Prostate gland (tissue), 2 donors: ENCODE measurements around the gene GDI1. TPM values are rescaled to one million over a fixed set of nuclear protein-coding genes. Genes with fewer than 3 reads are reported as not detected.

Experiments used
- DNase-seq: peaks from one replicate; pipeline ENCODE4 v3.0.0-alpha.2; 2019; ENCODE audit warnings: low spot score
- H3K27ac ChIP-seq, 2 donors: fragments of 200-600 bp; sonication (generic); 2 replicates each; pipeline ENCODE4 v1.5.1; 2017 to 2019
- H3K27me3 ChIP-seq: fragments of 200-600 bp; sonication (generic); replicated peaks from 2 replicates; pipeline ENCODE4 v1.5.1; 2019; ENCODE audit not compliant: insufficient read depth
- H3K36me3 ChIP-seq, 2 donors: fragments of 200-600 bp; sonication (generic); 1 replicate in 1 of 2; 2 replicates in 1 of 2; pipeline versions ENCODE4 v1.5.1 to v1.8.1; 2017 to 2019
- H3K4me1 ChIP-seq: fragments of 200-600 bp; sonication (generic); replicated peaks from 2 replicates; pipeline ENCODE4 v1.5.1; 2019
- H3K4me3 ChIP-seq, 2 donors: fragments of 200-600 bp; sonication (generic); 2 replicates each; pipeline ENCODE4 v1.5.1; 2017 to 2019
- H3K9me3 ChIP-seq: fragments of 200-600 bp; sonication (generic); 2 replicates; pipeline ENCODE4 v1.5.1; 2017
- POLR2A ChIP-seq: fragments of 450-650 bp; IDR thresholded peaks from one replicate; pipeline ENCODE4 v1.6.1; 2016; ENCODE audit warnings: antibody characterized with exemption, mild to moderate bottlenecking
- POLR2AphosphoS5 ChIP-seq: sonication (generic); formaldehyde crosslinking; IDR thresholded peaks from one replicate; pipeline ENCODE4 v1.6.1; 2017; ENCODE audit warnings: antibody characterized with exemption
- WGBS: methylation state at CpG from one replicate; pipeline ENCODE4 v1.1.5; 2018; 5-methylcytosine and 5-hydroxymethylcytosine counted together
- intact Hi-C: fragments of 100-400 bp; cut with DNase I; formaldehyde crosslinking; loops from one replicate; pipeline ENCODE4 v1.14.2; 2022
- total RNA-seq, 2 donors: library from RNA; depleted of rRNA; stranded (reverse); fragments of >200 nt; gene quantifications; one replicate each; pipeline ENCODE4 v1.1.0, GENCODE V29; 2016
- TF ChIP-seq, protein P1 (sequence below), 4 experiments: fragments of 200-600 bp in 2 of 4; fragments of 450-650 bp in 2 of 4; sonication (generic) in 2 of 4; IDR thresholded peaks; 1 replicate in 3 of 4; 2 replicates in 1 of 4; pipeline ENCODE4 v1.5.1; 2016 to 2019; ENCODE audit warnings: antibody characterized with exemption in 4 of 4, mild to moderate bottlenecking in 2 of 4, moderate library complexity in 2 of 4

Gene GDI1
- total RNA-seq, 2 donors from 2014 or later = 52.9 to 148 TPM

DNA sequence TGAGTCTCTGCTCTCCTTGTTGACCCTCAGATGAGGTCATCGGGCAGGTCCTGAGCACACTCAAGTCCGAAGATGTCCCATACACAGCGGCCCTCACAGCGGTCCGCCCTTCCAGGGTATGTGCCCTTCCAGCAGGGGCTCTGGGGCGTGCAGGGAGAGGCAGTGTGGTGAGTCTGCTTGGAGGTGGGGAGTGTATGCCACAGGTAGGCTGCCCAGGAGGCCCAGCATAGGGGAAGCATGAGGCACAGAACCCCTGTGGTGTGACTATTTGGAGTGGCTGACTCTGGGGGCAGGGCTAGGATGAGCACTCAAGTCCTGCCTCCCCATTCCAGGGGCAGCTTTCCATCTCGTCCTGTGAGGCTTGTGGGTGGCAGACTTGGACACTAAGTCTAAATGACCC, 3.3 kb upstream of the GDI1 start:
- WGBS = no CpG with 5 or more reads among the region's 7 CpGs
- no peaks in the 10 kb centered on the region for H3K36me3 ChIP-seq

DNA sequence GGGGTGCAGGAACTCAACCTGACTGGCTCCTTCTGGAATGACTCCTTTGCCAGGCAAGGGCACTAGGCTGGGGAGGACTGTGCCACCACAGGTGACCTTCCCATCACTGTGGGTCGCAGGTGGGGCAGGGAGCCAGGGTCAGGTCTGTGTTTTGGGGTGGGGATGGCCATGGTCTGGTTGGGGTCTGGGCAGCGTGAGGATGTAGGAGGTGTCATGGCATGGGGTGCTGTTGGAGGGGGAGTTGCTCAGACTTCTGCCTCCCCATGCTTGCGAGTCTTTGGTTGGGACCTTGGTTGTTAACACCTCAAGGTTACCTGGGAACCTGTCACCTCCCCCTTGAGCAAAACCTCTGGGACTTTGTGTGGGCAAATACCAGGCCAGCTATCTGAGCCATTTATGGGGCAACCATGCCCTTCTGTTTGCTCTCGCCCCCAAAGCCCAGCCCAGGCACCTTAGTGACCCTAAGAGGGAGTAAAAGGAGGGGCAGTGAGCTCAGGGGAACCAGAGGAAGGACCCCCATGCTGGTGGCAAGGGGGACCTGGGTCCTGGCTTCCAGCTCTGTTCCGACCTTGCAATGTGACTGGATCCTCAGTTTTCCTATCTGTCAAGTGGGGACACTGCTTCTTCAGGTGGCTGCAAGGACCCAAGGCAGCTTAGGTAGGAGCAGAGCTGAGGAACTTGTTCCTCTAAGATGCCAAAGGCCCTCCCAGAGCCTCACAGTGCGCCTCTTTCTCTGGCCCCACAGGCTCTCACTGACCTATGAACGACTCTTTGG, 2.4 kb upstream of the GDI1 start:
- 89% methylated on average over 6 of the region's 7 CpGs for WGBS
- intact Hi-C loops = loop anchor here (5.0 kb wide), 2 partner anchors 32 to 53 kb away; partner anchors contain the start of gene UBL4A

More for the DNA sequence above, 3.3 kb upstream of the GDI1 start:
- Histone ChIP-seq H3K27me3 (no peaks in the 10 kb centered on the region), H3K27ac (no peak overlapping the region), H3K4me1 (no peaks in the 10 kb centered on the region), H3K9me3 (no peaks in the 10 kb centered on the region), H3K4me3 (no peak overlapping the region)
- TF ChIP-seq POLR2AphosphoS5 = no peak
- TF ChIP-seq POLR2A = no peak
- TF ChIP-seq, protein P1, sequence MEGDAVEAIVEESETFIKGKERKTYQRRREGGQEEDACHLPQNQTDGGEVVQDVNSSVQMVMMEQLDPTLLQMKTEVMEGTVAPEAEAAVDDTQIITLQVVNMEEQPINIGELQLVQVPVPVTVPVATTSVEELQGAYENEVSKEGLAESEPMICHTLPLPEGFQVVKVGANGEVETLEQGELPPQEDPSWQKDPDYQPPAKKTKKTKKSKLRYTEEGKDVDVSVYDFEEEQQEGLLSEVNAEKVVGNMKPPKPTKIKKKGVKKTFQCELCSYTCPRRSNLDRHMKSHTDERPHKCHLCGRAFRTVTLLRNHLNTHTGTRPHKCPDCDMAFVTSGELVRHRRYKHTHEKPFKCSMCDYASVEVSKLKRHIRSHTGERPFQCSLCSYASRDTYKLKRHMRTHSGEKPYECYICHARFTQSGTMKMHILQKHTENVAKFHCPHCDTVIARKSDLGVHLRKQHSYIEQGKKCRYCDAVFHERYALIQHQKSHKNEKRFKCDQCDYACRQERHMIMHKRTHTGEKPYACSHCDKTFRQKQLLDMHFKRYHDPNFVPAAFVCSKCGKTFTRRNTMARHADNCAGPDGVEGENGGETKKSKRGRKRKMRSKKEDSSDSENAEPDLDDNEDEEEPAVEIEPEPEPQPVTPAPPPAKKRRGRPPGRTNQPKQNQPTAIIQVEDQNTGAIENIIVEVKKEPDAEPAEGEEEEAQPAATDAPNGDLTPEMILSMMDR (IDR thresholded peaks at IDR 0.05) = no peak
- intact Hi-C loops = no loop called here
- DNase-seq = no peak

DNA sequence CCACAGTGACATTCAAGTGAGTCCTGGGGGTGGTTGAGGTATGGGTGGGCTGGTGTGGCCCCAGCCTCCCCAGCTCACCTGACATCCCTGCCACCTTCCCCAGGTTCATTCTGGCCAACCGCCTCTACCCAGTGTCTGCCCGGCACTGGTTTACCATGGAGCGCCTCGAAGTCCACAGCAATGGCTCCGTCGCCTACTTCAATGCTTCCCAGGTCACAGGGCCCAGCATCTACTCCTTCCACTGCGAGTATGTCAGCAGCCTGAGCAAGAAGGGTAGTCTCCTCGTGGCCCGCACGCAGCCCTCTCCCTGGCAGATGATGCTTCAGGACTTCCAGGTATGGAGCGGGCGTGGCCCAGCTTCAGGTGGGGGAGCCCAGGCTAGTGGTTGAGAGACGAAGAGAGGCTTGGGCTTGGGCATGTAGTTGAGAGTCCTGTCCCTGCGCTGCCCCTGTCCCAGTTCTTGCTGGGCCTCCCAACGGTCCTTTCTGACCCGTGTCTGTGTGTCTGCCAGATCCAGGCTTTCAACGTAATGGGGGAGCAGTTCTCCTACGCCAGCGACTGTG, 1.7 kb upstream of the GDI1 start:
- Histone ChIP-seq H3K27ac (no peak overlapping the region), H3K4me1 (no peaks in the 10 kb centered on the region), H3K9me3 (no peaks in the 10 kb centered on the region), H3K27me3 (no peaks in the 10 kb centered on the region), H3K4me3 (no peak overlapping the region), H3K36me3 (no peaks in the 10 kb centered on the region)
- 91% methylated on average over 18 of the region's 19 CpGs for WGBS
- intact Hi-C loops = loop anchor here (5.0 kb wide), 2 partner anchors 33 to 52 kb away; partner anchors contain the start of gene UBL4A
- no peak for TF ChIP-seq POLR2AphosphoS5
- TF ChIP-seq, protein P1 (IDR thresholded peaks at IDR 0.05) = no peak
- no peak for TF ChIP-seq POLR2A
- no peak for DNase-seq

More for the DNA sequence above, 2.4 kb upstream of the GDI1 start:
- TF ChIP-seq POLR2A (no peak), POLR2AphosphoS5 (no peak)
- TF ChIP-seq, protein P1 (IDR thresholded peaks at IDR 0.05) = no peak
- no peaks in the 10 kb centered on the region for H3K9me3 ChIP-seq
- no peaks in the 10 kb centered on the region for H3K27me3 ChIP-seq
- no peaks in the 10 kb centered on the region for H3K36me3 ChIP-seq
- no peak overlapping the region for H3K27ac ChIP-seq
- DNase-seq = no peak
- H3K4me3 ChIP-seq = no peak overlapping the region
- no peaks in the 10 kb centered on the region for H3K4me1 ChIP-seq

DNA sequence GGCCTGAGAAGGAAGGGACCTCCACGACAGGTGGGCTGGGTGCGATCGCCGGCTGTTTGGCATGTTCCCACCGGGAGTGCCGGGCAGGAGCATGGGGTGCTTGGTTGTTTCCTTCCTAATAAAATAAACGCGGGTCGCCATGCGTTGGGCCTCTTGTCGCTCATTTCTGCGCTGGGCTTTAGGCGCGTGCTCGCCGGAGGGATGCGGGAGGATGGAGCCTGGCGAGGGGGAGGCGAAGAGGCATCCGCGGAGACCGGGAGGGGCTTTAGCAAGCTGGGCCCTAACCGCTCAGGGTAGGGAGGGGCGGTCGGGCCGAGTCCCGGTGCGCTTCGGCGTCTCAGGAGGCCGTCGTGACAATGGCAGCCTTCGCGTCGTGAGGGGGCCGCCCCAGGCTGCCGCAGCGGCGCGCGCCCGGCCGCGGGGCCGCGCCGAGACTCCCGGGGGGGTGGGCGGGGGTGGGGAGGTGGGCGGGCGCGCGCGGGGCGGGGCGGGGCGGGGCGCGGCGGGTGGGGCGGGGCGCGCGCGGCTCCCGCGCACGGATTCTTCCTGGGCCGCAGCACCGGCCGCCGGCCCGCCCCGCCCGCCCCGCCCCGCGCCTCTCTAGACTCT, 476 bp upstream of the GDI1 start:
- H3K9me3 ChIP-seq = no peaks in the 10 kb centered on the region
- WGBS = 15% methylated on average over 21 of the region's 78 CpGs
- TF ChIP-seq POLR2A (no peak), POLR2AphosphoS5 (no peak)
- TF ChIP-seq, protein P1 (IDR thresholded peaks at IDR 0.05) = no peak
- intact Hi-C loops = loop anchor here (5.0 kb wide), 2 partner anchors 34 to 51 kb away; partner anchors contain the start of gene UBL4A
- no peaks in the 10 kb centered on the region for H3K36me3 ChIP-seq
- H3K4me3 ChIP-seq = peak overlapping the region; percentile 55 to 61
- no peak for DNase-seq
- H3K27me3 ChIP-seq = no peaks in the 10 kb centered on the region
- H3K4me1 ChIP-seq = no peaks in the 10 kb centered on the region
- H3K27ac ChIP-seq = peak overlapping the region; percentile 79 to 87
